HCT116 (cell line): ENCODE measurements around the gene FAM98C. TPM values are rescaled to one million over a fixed set of nuclear protein-coding genes. Genes with fewer than 3 reads are reported as not detected.
A peak's percentile ranks its signal among the peaks of the same experiment; 100 is the strongest.

ENCODE experiments used
- ATAC-seq: fragments of 200-7000 bp; cut with Tn5 transposase; 2 replicates; pipeline ENCODE4 v1.9.1; 2020; ENCODE audit warnings: mild to moderate bottlenecking, moderate library complexity
- BruUV-seq: library from RNA; stranded (reverse); fragments of 400-500 nt; replicated peaks from 2 replicates; lab custom pipeline; 2021; lab: Mats Ljungman, UMichigan
- CTCF ChIA-PET: fragments of 300-600 bp; sonication (Branson Sonifier 250); formaldehyde crosslinking; loops from one replicate; lab custom pipeline; 2021; ENCODE audit warnings: antibody characterized with exemption; lab: Charles Lee
- POLR2A ChIA-PET: fragments of 300-600, 350-600 bp; sonication (Branson Sonifier 250); formaldehyde crosslinking; loops from one replicate; lab custom pipeline; 2021; ENCODE audit warnings: antibody characterized with exemption; lab: Charles Lee
- RAD21 ChIA-PET, 2 experiments: fragments of 300-600 bp; sonication (Branson Sonifier 250); formaldehyde crosslinking; loops; one replicate each; lab custom pipeline; 2023; ENCODE audit warnings: low total read pairs in 2 of 2; ENCODE audit not compliant: uncharacterized antibody in 2 of 2, unreplicated experiment in 2 of 2, low non-redundant PET in 1 of 2; lab: Charles Lee
- DNase-seq: peaks from one replicate; pipeline ENCODE4 v3.0.0-alpha.2; 2010; ENCODE audit warnings: low read depth, low spot score
- H2AFZ ChIP-seq: fragments of 200-600 bp; shearing (Covaris generic), sonication (generic); 2 replicates; pipeline ENCODE4 v1.6.1; 2017; ENCODE audit warnings: low read depth, mixed run types, mixed read lengths, antibody characterized with exemption, low read length; ENCODE audit not compliant: poor library complexity, severe bottlenecking
- H3K27ac ChIP-seq: 2 replicates; pipeline ENCODE4 v1.5.1; 2012; ENCODE audit warnings: low read depth, low read length
- H3K27me3 ChIP-seq: fragments of 200-600 bp; sonication (generic); 2 replicates; pipeline ENCODE4 v1.6.1; 2016; ENCODE audit warnings: mixed run types, low read length, mixed read lengths; ENCODE audit not compliant: insufficient read depth
- H3K36me3 ChIP-seq, 2 experiments: fragments of 200-500 bp in 1 of 2; fragments of 200-600 bp in 1 of 2; sonication (Bioruptor generic) in 1 of 2; sonication (generic) in 1 of 2; 2 replicates each; pipeline versions ENCODE4 v1.5.1 to v1.6.1; 2014 to 2016; ENCODE audit warnings: low read length in 2 of 2, inconsistent platforms in 1 of 2, mixed read lengths in 1 of 2, mixed run types in 1 of 2; ENCODE audit not compliant: insufficient read depth in 2 of 2, control insufficient read depth in 1 of 2
- H3K4me1 ChIP-seq, 2 experiments: fragments of 200-600 bp in 1 of 2; sonication (generic) in 1 of 2; 2 replicates each; pipeline versions ENCODE4 v1.5.1 to v1.6.1; 2012 to 2017; ENCODE audit warnings: low read length in 2 of 2, inconsistent platforms in 1 of 2, mild to moderate bottlenecking in 1 of 2, mixed read lengths in 1 of 2, mixed run types in 1 of 2, moderate library complexity in 1 of 2; ENCODE audit not compliant: insufficient read depth in 2 of 2, control insufficient read depth in 1 of 2
- H3K4me2 ChIP-seq: fragments of 200-600 bp; sonication (generic); 2 replicates; pipeline ENCODE4 v1.6.1; 2017; ENCODE audit warnings: mixed run types, low read length, mixed read lengths
- H3K4me3 ChIP-seq, 2 experiments: fragments of 200-600 bp in 1 of 2; sonication (generic) in 1 of 2; replicated peaks in 1 of 2; 2 replicates each; pipeline ENCODE4 v1.5.1; 2011 to 2016; ENCODE audit warnings: low read length in 2 of 2, control low read depth in 1 of 2, low read depth in 1 of 2, mild to moderate bottlenecking in 1 of 2, mixed read lengths in 1 of 2, mixed run types in 1 of 2
- H3K79me2 ChIP-seq: fragments of 200-600 bp; sonication (generic); 2 replicates; pipeline ENCODE4 v1.6.1; 2017; ENCODE audit warnings: mild to moderate bottlenecking, mixed run types, low read length, moderate library complexity, mixed read lengths; ENCODE audit not compliant: insufficient read depth
- H3K9ac ChIP-seq: fragments of 200-600 bp; sonication (generic); 2 replicates; pipeline ENCODE4 v1.6.1; 2016; ENCODE audit warnings: low read length, mixed read lengths
- H3K9me2 ChIP-seq: fragments of 200-600 bp; sonication (generic), shearing (Covaris generic); 2 replicates; pipeline ENCODE4 v1.6.1; 2017; ENCODE audit warnings: mixed run types, mild to moderate bottlenecking, moderate library complexity; ENCODE audit not compliant: insufficient read depth
- H3K9me3 ChIP-seq, 2 experiments: fragments of 200-500 bp in 1 of 2; fragments of 200-600 bp in 1 of 2; sonication (Bioruptor generic) in 1 of 2; sonication (generic) in 1 of 2; 2 replicates each; pipeline ENCODE4 v1.6.1; 2014 to 2017; ENCODE audit warnings: low read length in 2 of 2, mixed read lengths in 2 of 2, inconsistent platforms in 1 of 2, low read depth in 1 of 2, mild to moderate bottlenecking in 1 of 2, mixed run types in 1 of 2, moderate library complexity in 1 of 2; ENCODE audit not compliant: control insufficient read depth in 1 of 2, insufficient read depth in 1 of 2
- H4K20me1 ChIP-seq: fragments of 200-600 bp; sonication (generic), shearing (Covaris generic); 2 replicates; pipeline ENCODE4 v1.6.1; 2017; ENCODE audit warnings: mixed run types, mild to moderate bottlenecking, moderate library complexity; ENCODE audit not compliant: insufficient read depth
- ATF3 ChIP-seq: IDR thresholded peaks from 2 replicates; pipeline ENCODE4 v1.6.1; 2012
- CEBPB ChIP-seq: IDR thresholded peaks from 2 replicates; pipeline ENCODE4 v1.6.1; 2012; ENCODE audit warnings: low read depth
- EGR1 ChIP-seq: IDR thresholded peaks from 2 replicates; pipeline ENCODE4 v1.6.1; 2012; ENCODE audit warnings: low read depth
- ELF1 ChIP-seq: IDR thresholded peaks from 2 replicates; pipeline ENCODE4 v1.6.1; 2012; ENCODE audit warnings: low read depth, borderline replicate concordance
- REST ChIP-seq: IDR thresholded peaks from 2 replicates; pipeline ENCODE4 v1.6.1; 2012; ENCODE audit warnings: low read depth
- ZFX ChIP-seq: fragments of 450-650 bp; IDR thresholded peaks from 2 replicates; pipeline ENCODE4 v1.6.1; 2017
- intact Hi-C: fragments of 100-400 bp; cut with micrococcal nuclease; formaldehyde crosslinking; loops from 2 replicates; pipeline ENCODE4 v1.10.0; 2022
- total RNA-seq: library from RNA; stranded (reverse); gene quantifications from one replicate; pipeline ENCODE4 v1.2.1, GENCODE V29; 2021; ENCODE audit not compliant: unreplicated experiment

Gene FAM98C
- total RNA-seq, 1 experiment from 2014 or later, result 33.8 TPM

GRCh38 chr19:38455031-38455430 is 52.1 kb downstream of the FAM98C start:
- Histone ChIP-seq H3K9ac (no peak overlapping the region), H3K4me3 (no peak overlapping the region), H3K9me3 (no peaks in the 10 kb centered on the region), H3K27ac (no peak overlapping the region), H3K36me3 (no peaks in the 10 kb centered on the region), H2AFZ (no peak overlapping the region), H3K4me1 (peaks cover 3 to 10% of the 10 kb centered on the region in 2 experiments; a peak in 3 of 4 replicates), H3K9me2 (no peaks in the 10 kb centered on the region), H3K79me2 (no peaks in the 10 kb centered on the region), H3K4me2 (no peak overlapping the region), H3K27me3 (no peaks in the 10 kb centered on the region), H4K20me1 (no peaks in the 10 kb centered on the region)
- CTCF ChIA-PET, result no interaction called here
- BruUV-seq, result no TSS peak
- TF ChIP-seq REST (peak; percentile 82), EGR1 (no peak)
- intact Hi-C loops, result no loop called here
- ATAC-seq (no peak), DNase-seq (no peak)
- POLR2A ChIA-PET, result no interaction called here
- RAD21 ChIA-PET, result no interaction called here

DNA sequence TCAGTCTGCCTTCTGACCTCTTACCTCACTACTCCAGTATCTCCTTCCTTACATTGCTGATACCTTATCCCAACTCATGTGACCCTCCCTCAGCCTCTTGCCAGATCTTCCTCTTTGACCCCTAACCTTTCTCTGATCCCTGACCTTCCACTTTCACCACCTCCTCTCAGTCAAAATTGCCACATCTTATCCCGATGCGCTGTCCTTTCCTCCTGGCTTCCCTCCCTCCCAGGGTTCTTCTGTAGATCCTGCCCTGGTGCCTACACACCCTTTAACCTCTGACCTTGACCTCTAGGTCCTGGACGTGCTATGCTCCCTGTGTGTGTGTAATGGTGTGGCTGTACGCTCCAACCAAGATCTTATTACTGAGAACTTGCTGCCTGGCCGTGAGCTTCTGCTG is 54.3 kb downstream of the FAM98C start:
- DNase-seq (no peak), ATAC-seq (no peak)
- Histone ChIP-seq H3K9me2 (no peaks in the 10 kb centered on the region), H2AFZ (no peak overlapping the region), H3K4me2 (no peak overlapping the region), H3K27ac (no peak overlapping the region), H3K4me3 (no peak overlapping the region), H3K9me3 (no peaks in the 10 kb centered on the region), H3K4me1 (peaks cover 3 to 10% of the 10 kb centered on the region in 2 experiments; a peak in 3 of 4 replicates), H4K20me1 (no peaks in the 10 kb centered on the region), H3K9ac (no peak overlapping the region), H3K27me3 (no peaks in the 10 kb centered on the region), H3K36me3 (no peaks in the 10 kb centered on the region), H3K79me2 (no peaks in the 10 kb centered on the region)
- TF ChIP-seq CEBPB (no peak), ZFX (no peak), ATF3 (no peak), ELF1 (no peak)
- intact Hi-C loops, result no loop called here
- ChIA-PET CTCF (no interaction called here), POLR2A (no interaction called here), RAD21 (no interaction called here)
- no TSS peak for BruUV-seq
